Lung (tissue), 12 donors: ENCODE results near the gene NCBP2L. TPM values are rescaled to one million over a fixed set of nuclear protein-coding genes. Genes with fewer than 3 reads are reported as not detected.

Source experiments
- ATAC-seq: fragments of 200-7000 bp; cut with Tn5 transposase; one replicate; pipeline ENCODE4 v1.9.1; 2020; ENCODE audit warnings: moderate number of reproducible peaks; ENCODE audit not compliant: insufficient read depth, low FRiP score
- DNase-seq, 3 donors: peaks; one replicate each; pipeline ENCODE4 v3.0.0-alpha.2; 2013 to 2017
- H3K27ac ChIP-seq, 2 donors: one replicate each; pipeline ENCODE4 v1.5.1; 2013; ENCODE audit warnings: mild to moderate bottlenecking in 2 of 2, moderate library complexity in 2 of 2, control low read depth in 1 of 2, inconsistent platforms in 1 of 2, low read depth in 1 of 2, low read length in 1 of 2
- H3K27me3 ChIP-seq, 3 donors: one replicate each; pipeline ENCODE4 v1.5.1; 2013; ENCODE audit warnings: low read length in 2 of 3; ENCODE audit not compliant: control insufficient read depth in 3 of 3, insufficient read depth in 3 of 3
- H3K36me3 ChIP-seq, 4 donors: one replicate each; pipeline ENCODE4 v1.5.1; 2013; ENCODE audit warnings: low read length in 4 of 4, mild to moderate bottlenecking in 1 of 4, moderate library complexity in 1 of 4; ENCODE audit not compliant: control insufficient read depth in 4 of 4, insufficient read depth in 4 of 4
- H3K4me1 ChIP-seq, 5 donors: one replicate each; pipeline ENCODE4 v1.5.1; 2013; ENCODE audit warnings: low read length in 5 of 5, mild to moderate bottlenecking in 2 of 5, moderate library complexity in 1 of 5; ENCODE audit not compliant: control insufficient read depth in 5 of 5, insufficient read depth in 5 of 5
- H3K4me3 ChIP-seq: one replicate; pipeline ENCODE4 v1.5.1; 2013; ENCODE audit warnings: mild to moderate bottlenecking, control low read depth, moderate library complexity
- H3K9ac ChIP-seq, 2 donors: one replicate each; pipeline ENCODE4 v1.5.1; 2013; ENCODE audit warnings: low read length in 2 of 2, control low read depth in 1 of 2; ENCODE audit not compliant: insufficient read depth in 1 of 2
- H3K9me3 ChIP-seq, 4 donors: one replicate each; pipeline ENCODE4 v1.5.1; 2013; ENCODE audit warnings: low read length in 3 of 4, mild to moderate bottlenecking in 1 of 4, moderate library complexity in 1 of 4; ENCODE audit not compliant: control insufficient read depth in 4 of 4, insufficient read depth in 3 of 4
- CTCF ChIP-seq: IDR thresholded peaks from 2 replicates; pipeline ENCODE4 v1.5.1; 2012; ENCODE audit warnings: mild to moderate bottlenecking; ENCODE audit errors: control extremely low read depth, extremely low read depth
- WGBS, 2 donors: extraction: QIAGEN DNeasy Blood & Tissue Kit; methylation state at CpG; one replicate each; pipeline ENCODE4 v1.1.7; 2013; 5-methylcytosine and 5-hydroxymethylcytosine counted together
- polyA plus RNA-seq, 2 donors: library from polyadenylated mRNA; stranded (reverse); fragments of 200-250 nt; gene quantifications; one replicate each; pipeline ENCODE4 v1.2.1, GENCODE V29; 2013
- total RNA-seq, 2 donors: library from RNA; depleted of rRNA in 1 of 2; stranded (reverse); fragments of >200 nt in 1 of 2; gene quantifications; one replicate each; pipeline ENCODE4 v1.2.1, GENCODE V29; 2014 to 2021
- donor health status: control.
- donor health status: control.
- donor health status: Bipolar disorder and iron deficiency.
- donor health status: healthy.
- donor health status: DM: yes; HTN: yes; CAD: no.

The NCBP2L gene
- total and polyA plus RNA-seq, 4 donors: 0.03 to 0.12 (median 0.10) TPM

- Histone ChIP-seq H3K9ac (no peak overlapping the region), H3K27ac (peak overlapping the region in 1 of 2 donors; percentile 68), H3K4me3 (no peak overlapping the region), H3K4me1 (peaks cover 19 to 70% (median 28%) of the 10 kb centered on the region in 5 donors), H3K36me3 (no peaks in the 10 kb centered on the region), H3K27me3 (peaks cover 0 to 17% (median 0%) of the 10 kb centered on the region in 3 donors), H3K9me3 (peaks cover 0 to under 1% (median 0%) of the 10 kb centered on the region in 4 donors)
- WGBS, 2 donors: 61 to 72% methylated on average over 1 of the region's 1 CpG
- DNase-seq (no peak), ATAC-seq (no peak)
- TF ChIP-seq CTCF: no peak
Observed at GRCh38 chrX:107730298-107730655, 47.3 kb upstream of the NCBP2L start.

GRCh38 chrX:107730991-107731766 is 46.4 kb upstream of the NCBP2L start:
- Histone ChIP-seq H3K4me1 (peaks cover 14 to 61% (median 28%) of the 10 kb centered on the region in 5 donors), H3K9ac (no peak overlapping the region), H3K36me3 (no peaks in the 10 kb centered on the region), H3K9me3 (peaks cover 0 to 2% (median 0%) of the 10 kb centered on the region in 4 donors), H3K27ac (peak overlapping the region; percentile 65 to 72), H3K27me3 (peaks cover 0 to 20% (median 0%) of the 10 kb centered on the region in 3 donors), H3K4me3 (no peak overlapping the region)
- DNase-seq: no peak
- no peak for TF ChIP-seq CTCF
- WGBS, 2 donors: 65 to 67% methylated on average over 9 of the region's 9 CpGs
- ATAC-seq: no peak

- Histone ChIP-seq H3K9ac (no peak overlapping the region), H3K27me3 (peaks cover 0 to 16% (median 0%) of the 10 kb centered on the region in 3 donors), H3K27ac (peak overlapping the region; percentile 65 to 74), H3K9me3 (peaks cover 0 to 2% (median 0%) of the 10 kb centered on the region in 4 donors), H3K36me3 (no peaks in the 10 kb centered on the region), H3K4me3 (no peak overlapping the region), H3K4me1 (peaks cover 13 to 54% (median 24%) of the 10 kb centered on the region in 5 donors)
- no peak for TF ChIP-seq CTCF
- DNase-seq: peak; percentile 86 to 92 (median 89)
- ATAC-seq: peak; percentile 80
- WGBS, 2 donors: 19 to 22% methylated on average over 4 to 7 of the region's 7 CpGs
Observed at GRCh38 chrX:107731831-107732502, 45.6 kb upstream of the NCBP2L start.
